HG02623 (cell line): ENCODE measurements around the gene CBR3.

Experiments
- ATAC-seq: cut with Tn5 transposase; IDR thresholded peaks from one replicate; pipeline ENCODE4 v1.9.1; 2021; ENCODE audit warnings: moderate library complexity; ENCODE audit not compliant: unreplicated experiment

CBR3 gene

GRCh38 chr21:36149788-36150711 lies 15.2 kb downstream of the CBR3 start:
- no peak for ATAC-seq

GRCh38 chr21:36155603-36156338 lies 20.9 kb downstream of the CBR3 start:
- ATAC-seq, result no peak

GRCh38 chr21:36156339-36156814 lies 21.5 kb downstream of the CBR3 start:
- peak; percentile 85 for ATAC-seq

- ATAC-seq, result peak; percentile 20
Measured at GRCh38 chr21:36156815-36157670, 22.2 kb downstream of the CBR3 start, which contains the start of gene DOP1B. Gene DOP1B, plus strand, starts transcription at chr21:36156824. Its CDS starts 7,910 bp downstream, at chr21:36164734.

GRCh38 chr21:36159356-36159921 lies 24.6 kb downstream of the CBR3 start:
- no peak for ATAC-seq

- ATAC-seq, result no peak
Measured at GRCh38 chr21:36160850-36161178, 25.9 kb downstream of the CBR3 start.

- ATAC-seq, result no peak
Measured at GRCh38 chr21:36162631-36163030, 27.8 kb downstream of the CBR3 start.

GRCh38 chr21:36163750-36164741 lies 29.2 kb downstream of the CBR3 start:
- ATAC-seq, result no peak

- ATAC-seq, result no peak
Measured at GRCh38 chr21:36165356-36165755, 30.5 kb downstream of the CBR3 start.

GRCh38 chr21:36166705-36167104 lies 31.8 kb downstream of the CBR3 start:
- ATAC-seq, result no peak

- ATAC-seq, result no peak
Measured at GRCh38 chr21:36167541-36167940, 32.7 kb downstream of the CBR3 start.

- no peak for ATAC-seq
Measured at GRCh38 chr21:36169470-36170128, 34.7 kb downstream of the CBR3 start.

GRCh38 chr21:36170823-36171222 lies 35.9 kb downstream of the CBR3 start:
- ATAC-seq, result no peak

GRCh38 chr21:36171336-36171735 lies 36.5 kb downstream of the CBR3 start:
- no peak for ATAC-seq

- no peak for ATAC-seq
Measured at GRCh38 chr21:36171741-36172331, 37.0 kb downstream of the CBR3 start.

- ATAC-seq, result no peak
Measured at GRCh38 chr21:36174780-36175179, 39.9 kb downstream of the CBR3 start.

- no peak for ATAC-seq
Measured at GRCh38 chr21:36175771-36176565, 41.1 kb downstream of the CBR3 start.

GRCh38 chr21:36178349-36178748 lies 43.5 kb downstream of the CBR3 start:
- ATAC-seq, result no peak
